HepG2 (cell line): ENCODE data around the gene PDK2. TPM values are rescaled to one million over a fixed set of nuclear protein-coding genes. Genes with fewer than 3 reads are reported as not detected.

ENCODE experiments used
- MBNL3 ChIP-seq: fragments of 250-450 bp; sonication (Bioruptor Pico); conservative IDR thresholded peaks from 2 replicates; pipeline ENCODE4 v1.8.0; 2022; ENCODE audit warnings: mild to moderate bottlenecking, inconsistent platforms
- MIER2 ChIP-seq: IDR thresholded peaks from 2 replicates; pipeline ENCODE4 v1.6.1; 2016; ENCODE audit warnings: missing biosample characterization, missing genetic modification reagents
- NFAT5 ChIP-seq: sonication (generic); formaldehyde crosslinking; IDR thresholded peaks from 2 replicates; pipeline ENCODE4 v1.4.0; 2020; ENCODE audit warnings: missing genetic modification reagents
- PAXIP1 ChIP-seq: sonication (generic); formaldehyde crosslinking; conservative IDR thresholded peaks from 2 replicates; pipeline ENCODE4 v1.4.0; 2020; ENCODE audit warnings: mild to moderate bottlenecking, missing genetic modification reagents, moderate library complexity
- PHF21A ChIP-seq: sonication (generic); formaldehyde crosslinking; IDR thresholded peaks from 2 replicates; pipeline ENCODE4 v1.5.0; 2020; ENCODE audit warnings: mild to moderate bottlenecking, missing genetic modification reagents
- REL ChIP-seq: sonication (generic); formaldehyde crosslinking; conservative IDR thresholded peaks from 2 replicates; pipeline ENCODE4 v1.8.0; 2022; ENCODE audit warnings: mild to moderate bottlenecking, missing genetic modification reagents, moderate library complexity
- THAP8 ChIP-seq: sonication (generic); formaldehyde crosslinking; IDR thresholded peaks from 2 replicates; pipeline ENCODE4 v1.5.1; 2020; ENCODE audit warnings: missing genetic modification reagents, mild to moderate bottlenecking, borderline replicate concordance
- THRA ChIP-seq: sonication (generic); formaldehyde crosslinking; IDR thresholded peaks from 2 replicates; pipeline ENCODE4 v1.4.0; 2020; ENCODE audit warnings: missing genetic modification reagents, borderline replicate concordance
- UBTF ChIP-seq: sonication (generic); formaldehyde crosslinking; IDR thresholded peaks from 2 replicates; pipeline ENCODE4 v1.4.0; 2020; ENCODE audit warnings: mild to moderate bottlenecking, missing genetic modification reagents
- ZC3H4 ChIP-seq: sonication (generic); formaldehyde crosslinking; IDR thresholded peaks from 2 replicates; pipeline ENCODE4 v1.4.0; 2020; ENCODE audit warnings: missing genetic modification reagents, borderline replicate concordance
- ZNF180 ChIP-seq: sonication (generic); formaldehyde crosslinking; IDR thresholded peaks from 2 replicates; pipeline ENCODE4 v1.4.0; 2020; ENCODE audit warnings: low read depth, missing genetic modification reagents, borderline replicate concordance
- ZNF33B ChIP-seq: sonication (generic); formaldehyde crosslinking; IDR thresholded peaks from 2 replicates; pipeline ENCODE4 v1.5.1; 2020; ENCODE audit warnings: mild to moderate bottlenecking, missing genetic modification reagents
- ZNF629 ChIP-seq: sonication (generic); formaldehyde crosslinking; conservative IDR thresholded peaks from 2 replicates; pipeline ENCODE4 v1.5.0; 2020; ENCODE audit warnings: missing genetic modification reagents
- ZNF772 ChIP-seq: sonication (generic); formaldehyde crosslinking; IDR thresholded peaks from 2 replicates; pipeline ENCODE4 v1.5.0; 2020; ENCODE audit warnings: mild to moderate bottlenecking, missing genetic modification reagents
- ZNF781 ChIP-seq: sonication (generic); formaldehyde crosslinking; IDR thresholded peaks from 2 replicates; pipeline ENCODE4 v1.5.1; 2020; ENCODE audit warnings: borderline replicate concordance, mild to moderate bottlenecking, missing genetic modification reagents; ENCODE audit errors: not compliant biosample characterization
- polyA plus RNA-seq, 8 experiments: library from polyadenylated mRNA; depleted of rRNA in 3 of 8; stranded (reverse) in 7 of 8; unstranded in 1 of 8; fragments of >200 nt; fragmentation: Illumina TruSeq in 4 of 8; extraction: Trizol in 4 of 8; gene quantifications; 2 replicates each; pipeline versions ENCODE4 v1.2.1 to v1.2.3, GENCODE V29; 2011 to 2016; ENCODE audit warnings: low read depth in 4 of 8, missing spikeins in 1 of 8, mixed read lengths in 1 of 8; ENCODE audit not compliant: insufficient read depth in 1 of 8
- total RNA-seq, 5 experiments: library from RNA; depleted of rRNA; stranded (reverse); fragments of >200 nt; fragmentation: Illumina TruSeq; extraction: Trizol; gene quantifications; 2 replicates each; pipeline ENCODE4 v1.2.3, GENCODE V29; 2016; ENCODE audit warnings: low read depth in 1 of 5

The PDK2 gene
- total and polyA plus RNA-seq, 2 of the 13 experiments (the other 11 are each of a cell fraction or from before 2014, with no cell fraction given) = 18.5 to 59.7 TPM

GRCh38 chr17:50094243-50094752, 853 bp upstream of the PDK2 start (continued):
- no peak for TF ChIP-seq ZNF180 (CRISPR knock-in tag)
- TF ChIP-seq MIER2 (CRISPR knock-in tag) = 0 out of 2 replicates have a peak, but pooled peaks have one; percentile 26
- no peak for TF ChIP-seq ZNF629 (CRISPR knock-in tag)
- TF ChIP-seq ZNF772 (CRISPR knock-in tag) = no peak
- no peak for TF ChIP-seq ZC3H4 (CRISPR knock-in tag)
- no peak for TF ChIP-seq ZNF33B (CRISPR knock-in tag)
- TF ChIP-seq PHF21A (CRISPR knock-in tag) = peak; percentile 17; the same call in 1 of the 2 replicates
- no peak for TF ChIP-seq MBNL3 (CRISPR knock-in tag)
- no peak for TF ChIP-seq PAXIP1 (CRISPR knock-in tag)
- no peak for TF ChIP-seq NFAT5 (CRISPR knock-in tag)
- no peak for TF ChIP-seq REL (CRISPR knock-in tag)
- TF ChIP-seq ZNF781 (CRISPR knock-in tag) = peak; percentile 65
- TF ChIP-seq THAP8 (CRISPR knock-in tag) = no peak
- TF ChIP-seq UBTF (CRISPR knock-in tag) = peak; percentile 34; the same call in 1 of the 2 replicates
- peak; percentile 32; the same call in 1 of the 2 replicates for TF ChIP-seq THRA (CRISPR knock-in tag)
